PC-3 (cell line): ENCODE data around the gene MARCHF9. TPM values are rescaled to one million over a fixed set of nuclear protein-coding genes. Genes with fewer than 3 reads are reported as not detected.

Experiments
- ATAC-seq: fragments of 200-7000 bp; cut with Tn5 transposase; 2 replicates; pipeline ENCODE4 v1.9.1; 2020; ENCODE audit warnings: mild to moderate bottlenecking, moderate library complexity
- BruUV-seq: library from RNA; stranded (reverse); fragments of 400-500 nt; replicated peaks from 2 replicates; lab custom pipeline; 2021; lab: Mats Ljungman, UMichigan
- CTCF ChIA-PET: fragments of 300-600 bp; sonication (Branson Sonifier 250); formaldehyde crosslinking; loops from one replicate; lab custom pipeline; 2022; ENCODE audit warnings: antibody characterized with exemption; lab: Charles Lee
- POLR2A ChIA-PET: fragments of 300-600 bp; sonication (Branson Sonifier 250); formaldehyde crosslinking; loops from one replicate; lab custom pipeline; 2022; ENCODE audit warnings: antibody characterized with exemption; ENCODE audit not compliant: unreplicated experiment; lab: Charles Lee
- DNase-seq: peaks from one replicate; pipeline ENCODE4 v3.0.0-alpha.2; 2015
- H2AFZ ChIP-seq: fragments of 300-600 bp; sonication (generic); 2 replicates; pipeline ENCODE4 v1.6.0; 2016; ENCODE audit warnings: antibody characterized with exemption, low read length
- H3F3A ChIP-seq: fragments of 300-600 bp; sonication (generic); one replicate; pipeline ENCODE4 v1.6.0; 2017; ENCODE audit warnings: antibody characterized with exemption, low read length, control low read depth, mild to moderate bottlenecking; ENCODE audit not compliant: unreplicated experiment
- H3K27ac ChIP-seq: fragments of 300-600 bp; sonication (generic); 2 replicates; pipeline ENCODE4 v1.5.1; 2016; ENCODE audit warnings: mild to moderate bottlenecking, low read length
- H3K27me3 ChIP-seq: fragments of 300-600 bp; sonication (generic); 2 replicates; pipeline ENCODE4 v1.6.1; 2016; ENCODE audit warnings: low read length, mixed read lengths
- H3K36me3 ChIP-seq: fragments of 300-600 bp; sonication (generic); 2 replicates; pipeline ENCODE4 v1.6.1; 2016; ENCODE audit warnings: low read depth, mixed run types, low read length, mixed read lengths
- H3K4me1 ChIP-seq: fragments of 300-600 bp; sonication (generic); 2 replicates; pipeline ENCODE4 v1.5.1; 2016; ENCODE audit warnings: low read length; ENCODE audit not compliant: insufficient read depth
- H3K4me2 ChIP-seq: fragments of 300-600 bp; sonication (generic); 2 replicates; pipeline ENCODE4 v1.6.0; 2016; ENCODE audit warnings: low read length
- H3K4me3 ChIP-seq: fragments of 300-600 bp; sonication (generic); 2 replicates; pipeline ENCODE4 v1.5.1; 2016; ENCODE audit warnings: mild to moderate bottlenecking, low read length, mixed read lengths
- H3K79me2 ChIP-seq: fragments of 300-600 bp; sonication (generic); 2 replicates; pipeline ENCODE4 v1.6.1; 2017; ENCODE audit warnings: low read length, mixed read lengths
- H3K9ac ChIP-seq: fragments of 300-600 bp; sonication (generic); 2 replicates; pipeline ENCODE4 v1.6.0; 2016; ENCODE audit warnings: mild to moderate bottlenecking, low read length
- H3K9me2 ChIP-seq: fragments of 300-600 bp; sonication (generic); replicated peaks from 2 replicates; pipeline ENCODE4 v1.6.1; 2016; ENCODE audit warnings: mixed run types, low read length, mixed read lengths
- H3K9me3 ChIP-seq: fragments of 300-600 bp; sonication (generic); 2 replicates; pipeline ENCODE4 v1.6.1; 2016; ENCODE audit warnings: low read length, mixed read lengths
- H4K20me1 ChIP-seq: fragments of 300-600 bp; sonication (generic); 2 replicates; pipeline ENCODE4 v1.6.1; 2016; ENCODE audit warnings: low read length, mixed read lengths
- CTCF ChIP-seq: fragments of 300-600 bp; sonication (generic); conservative IDR thresholded peaks from 2 replicates; pipeline ENCODE4 v1.5.1; 2017; ENCODE audit warnings: antibody characterized with exemption, low read depth, mild to moderate bottlenecking, low read length
- EZH2 ChIP-seq: fragments of 300-600 bp; sonication (generic); IDR thresholded peaks from one replicate; pipeline ENCODE4 v1.6.1; 2017; ENCODE audit warnings: antibody characterized with exemption, mild to moderate bottlenecking, low read length; ENCODE audit not compliant: unreplicated experiment
- EZH2phosphoT487 ChIP-seq: fragments of 300-600 bp; sonication (generic); IDR thresholded peaks from 2 replicates; pipeline ENCODE4 v1.6.1; 2018; ENCODE audit warnings: mild to moderate bottlenecking, antibody characterized with exemption, low read length, borderline replicate concordance
- intact Hi-C: fragments of 100-400 bp; cut with micrococcal nuclease; formaldehyde crosslinking; loops from 2 replicates; pipeline ENCODE4 v1.9.0; 2023
- total RNA-seq: library from RNA; depleted of rRNA; stranded (reverse); fragments of >200 nt; gene quantifications from 2 replicates; pipeline ENCODE4 v1.2.3, GENCODE V29; 2014

MARCHF9 gene
- total RNA-seq, 1 experiment from 2014 or later, result 13.4 TPM

- Histone ChIP-seq H3K27ac (no peak overlapping the region), H2AFZ (peak overlapping the region; percentile 63), H3K4me1 (peaks cover 31% of the 10 kb centered on the region), H3K9ac (no peak overlapping the region), H3K9me2 (no peaks in the 10 kb centered on the region), H3K27me3 (no peaks in the 10 kb centered on the region), H3K4me2 (peak overlapping the region; percentile 96), H4K20me1 (no peaks in the 10 kb centered on the region), H3K79me2 (peaks cover 34% of the 10 kb centered on the region), H3K36me3 (peaks cover 26% of the 10 kb centered on the region), H3K9me3 (no peaks in the 10 kb centered on the region), H3K4me3 (peak overlapping the region; percentile 82), H3F3A (no peaks in the 10 kb centered on the region)
- no TSS peak for BruUV-seq
- intact Hi-C loops, result no loop called here
- ChIA-PET CTCF (no interaction called here), POLR2A (interaction anchor here (0.6 kb wide), 1 partner anchor 1251 kb away, joined by 3 read pairs; no protein-coding TSS in a partner anchor)
- TF ChIP-seq EZH2, result no peak
- TF ChIP-seq CTCF, result no peak
- TF ChIP-seq EZH2phosphoT487, result no peak
- DNase-seq (no peak), ATAC-seq (no peak)
Measured at GRCh38 chr12:57752668-57753000, 2.3 kb upstream of the MARCHF9 start.

- H3K36me3 ChIP-seq, result peaks cover 19% of the 10 kb centered on the region
- DNase-seq, result no peak
- H3K27me3 ChIP-seq, result no peaks in the 10 kb centered on the region
- H3K4me3 ChIP-seq, result peak overlapping the region; percentile 75; the same call in 1 of the 2 replicates
- no peak for ATAC-seq
- H3K9ac ChIP-seq, result no peak overlapping the region
- H3K27ac ChIP-seq, result no peak overlapping the region
- peak overlapping the region; percentile 90; the same call in 1 of the 2 replicates for H2AFZ ChIP-seq
- H3K9me2 ChIP-seq, result no peaks in the 10 kb centered on the region
- H4K20me1 ChIP-seq, result no peaks in the 10 kb centered on the region
- peaks cover 31% of the 10 kb centered on the region for H3K4me1 ChIP-seq
- BruUV-seq, result no TSS peak
- H3K9me3 ChIP-seq, result no peaks in the 10 kb centered on the region
- TF ChIP-seq EZH2, result no peak
- TF ChIP-seq EZH2phosphoT487, result no peak
- TF ChIP-seq CTCF, result no peak
- peaks cover 34% of the 10 kb centered on the region for H3K79me2 ChIP-seq
- ChIA-PET POLR2A (interaction anchor here (0.6 kb wide), 1 partner anchor 50 kb away, joined by 3 read pairs; no protein-coding TSS in a partner anchor), CTCF (no interaction called here)
- peak overlapping the region; percentile 92 for H3K4me2 ChIP-seq
- intact Hi-C loops, result no loop called here
- no peaks in the 10 kb centered on the region for H3F3A ChIP-seq
Measured at GRCh38 chr12:57753756-57754337, 1.1 kb upstream of the MARCHF9 start.

GRCh38 chr12:57755194-57755453 is 221 bp downstream of the MARCHF9 start:
- ATAC-seq (no peak), DNase-seq (no peak)
- Histone ChIP-seq H2AFZ (no peak overlapping the region), H3K4me3 (peak overlapping the region; percentile 75), H3K79me2 (peaks cover 25% of the 10 kb centered on the region), H3K27me3 (no peaks in the 10 kb centered on the region), H3K9me3 (no peaks in the 10 kb centered on the region), H3K4me2 (peak overlapping the region; percentile 92), H4K20me1 (no peaks in the 10 kb centered on the region), H3K27ac (no peak overlapping the region), H3K9ac (no peak overlapping the region), H3K36me3 (peaks cover 10% of the 10 kb centered on the region; the same call in 1 of the 2 replicates), H3F3A (no peaks in the 10 kb centered on the region), H3K4me1 (peaks cover 31% of the 10 kb centered on the region), H3K9me2 (no peaks in the 10 kb centered on the region)
- intact Hi-C loops, result no loop called here
- TF ChIP-seq CTCF (no peak), EZH2 (no peak)
- BruUV-seq, result no TSS peak
- ChIA-PET POLR2A (interaction anchor here (0.5 kb wide), 1 partner anchor 32 kb away, joined by 3 read pairs; no protein-coding TSS in a partner anchor), CTCF (no interaction called here)
